Forelimb muscle (tissue), 1 donor: ENCODE data around the gene MRPL53. TPM values are rescaled to one million over a fixed set of nuclear protein-coding genes. Genes with fewer than 3 reads are reported as not detected.

Experiments used
- DNase-seq: peaks from one replicate; pipeline ENCODE4 v3.0.0-alpha.2; 2013; ENCODE audit warnings: low read depth
- polyA plus RNA-seq: library from polyadenylated mRNA; unstranded; fragments of 120-200 nt; gene quantifications from one replicate; pipeline ENCODE4 v1.2.1, GENCODE V29; 2013; ENCODE audit not compliant: insufficient read length

MRPL53 gene
- polyA plus RNA-seq, 1 donor = 66.9 TPM

GRCh38 chr2:74429487-74430451, 42.7 kb downstream of the MRPL53 start:
- DNase-seq = no peak

- DNase-seq = no peak
Observed at GRCh38 chr2:74428675-74429074, 43.8 kb downstream of the MRPL53 start.

- no peak for DNase-seq
Observed at GRCh38 chr2:74427551-74427950, 44.9 kb downstream of the MRPL53 start.

GRCh38 chr2:74426181-74426758, 46.2 kb downstream of the MRPL53 start:
- no peak for DNase-seq

DNA sequence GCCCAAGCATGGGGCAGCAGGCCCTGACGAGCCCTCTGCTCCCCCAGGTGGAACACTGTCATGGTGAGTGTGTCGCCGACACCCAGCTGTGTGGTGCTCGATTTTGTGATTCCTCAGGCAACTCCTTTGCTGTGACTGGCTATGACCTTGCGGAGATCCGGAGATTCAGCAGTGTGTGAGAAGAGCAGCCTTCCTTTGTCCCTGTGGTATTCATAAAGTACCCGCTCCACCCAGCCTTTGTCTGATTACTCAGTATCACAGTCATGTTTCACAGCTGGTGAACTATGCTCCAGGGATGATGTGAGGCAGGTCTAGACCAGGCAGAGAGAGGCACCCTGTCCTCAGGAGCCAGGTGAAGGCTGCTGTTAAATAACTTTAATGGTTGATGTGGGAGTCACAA, 47.0 kb downstream of the MRPL53 start:
- no peak for DNase-seq

DNA sequence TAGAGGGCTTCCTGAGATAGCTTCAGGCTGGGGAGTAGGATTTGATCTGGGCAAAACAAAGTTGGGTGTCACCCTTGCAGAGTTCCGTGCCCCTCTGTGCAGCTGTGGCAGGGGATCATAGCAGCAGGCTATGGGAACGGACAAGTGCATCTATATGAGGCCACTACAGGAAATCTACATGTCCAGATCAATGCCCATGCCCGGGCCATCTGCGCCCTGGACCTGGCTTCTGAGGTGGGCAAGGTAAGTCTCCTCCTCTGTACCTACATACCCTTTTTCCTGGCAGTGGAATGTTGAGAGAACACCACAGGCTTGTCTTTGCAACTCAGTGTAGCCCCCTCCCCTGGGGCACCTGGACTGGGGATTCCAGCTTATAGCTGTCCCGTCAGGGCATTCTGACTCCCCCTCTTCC, 47.5 kb downstream of the MRPL53 start:
- DNase-seq = no peak

DNA sequence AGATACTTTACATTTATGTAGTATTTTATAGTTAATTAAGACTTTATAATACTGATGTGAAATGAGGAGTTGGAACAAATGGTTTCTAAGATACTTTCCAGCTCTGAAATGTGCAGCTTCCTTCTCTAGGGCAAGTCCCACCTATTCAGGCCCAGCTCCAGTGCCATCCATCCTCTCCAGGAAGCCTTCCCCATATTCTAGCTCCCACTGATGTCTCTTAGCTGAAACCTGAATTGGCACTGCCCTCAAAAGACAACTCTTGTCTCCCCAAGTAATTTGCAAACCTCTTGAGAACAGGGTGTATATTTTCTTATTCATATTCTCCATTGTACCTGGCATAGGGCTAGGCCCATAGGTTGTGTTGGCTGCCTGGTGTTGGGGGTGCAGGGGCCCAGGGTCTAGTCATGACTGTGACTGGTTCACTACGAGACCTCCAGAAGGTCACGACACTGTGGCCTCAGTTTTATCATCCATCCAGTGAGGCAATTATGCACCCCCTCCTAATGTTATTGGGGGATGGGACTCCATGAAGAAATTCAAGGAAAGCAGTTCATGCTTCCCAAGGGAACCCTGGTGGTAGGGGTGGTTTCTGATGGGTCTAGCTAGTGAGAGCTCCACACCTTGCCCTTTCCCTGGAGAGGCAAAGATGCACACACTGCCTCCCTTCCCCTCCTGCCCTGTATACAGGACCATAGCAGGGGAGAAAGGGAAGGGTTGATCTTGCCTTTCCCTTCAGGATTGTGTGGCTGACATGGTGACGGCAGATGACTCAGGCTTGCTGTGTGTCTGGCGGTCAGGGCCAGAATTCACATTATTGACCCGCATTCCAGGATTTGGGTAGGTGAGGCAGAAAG, 48.1 kb downstream of the MRPL53 start:
- DNase-seq = no peak

GRCh38 chr2:74423231-74424095, 49.0 kb downstream of the MRPL53 start:
- DNase-seq = no peak

Other genes with a start within 250 kb of the MRPL53 start
- 2.0 TPM for gene SLC4A5, start 129.3 kb downstream of the MRPL53 start, polyA plus RNA-seq
- gene DCTN1, start 92.4 kb downstream of the MRPL53 start, polyA plus RNA-seq = 98.0 TPM
- gene C2orf81, start 51.1 kb downstream of the MRPL53 start, polyA plus RNA-seq = 2.2 TPM
- gene WDR54, start 51.0 kb downstream of the MRPL53 start, polyA plus RNA-seq = 8.7 TPM
- gene RTKN, start 30.7 kb downstream of the MRPL53 start, polyA plus RNA-seq = 50.9 TPM
- gene INO80B, start 17.6 kb downstream of the MRPL53 start, polyA plus RNA-seq = 19.0 TPM
- gene WBP1, start 14.2 kb downstream of the MRPL53 start, polyA plus RNA-seq = 57.6 TPM
- 30.4 TPM for gene MOGS, start 7.3 kb downstream of the MRPL53 start, polyA plus RNA-seq
- gene CCDC142, start 10.3 kb upstream of the MRPL53 start, polyA plus RNA-seq = 9.9 TPM
- gene TTC31, start 10.4 kb upstream of the MRPL53 start, polyA plus RNA-seq = 18.3 TPM
- gene LBX2, start 26.9 kb upstream of the MRPL53 start, polyA plus RNA-seq = 1.2 TPM
- 14.1 TPM for gene PCGF1, start 35.0 kb upstream of the MRPL53 start, polyA plus RNA-seq
- not detected for gene TLX2, start 41.8 kb upstream of the MRPL53 start, polyA plus RNA-seq
- gene DQX1, start 53.6 kb upstream of the MRPL53 start, polyA plus RNA-seq = 0.14 TPM
- gene AUP1, start 57.0 kb upstream of the MRPL53 start, polyA plus RNA-seq = 60.5 TPM
- 28.8 TPM for gene HTRA2, start 57.3 kb upstream of the MRPL53 start, polyA plus RNA-seq
- gene LOXL3, start 81.3 kb upstream of the MRPL53 start, polyA plus RNA-seq = 8.7 TPM
- 5.5 TPM for gene DOK1, start 82.0 kb upstream of the MRPL53 start, polyA plus RNA-seq
- 0.14 TPM for gene M1AP, start 175.7 kb upstream of the MRPL53 start, polyA plus RNA-seq
- gene SEMA4F, start 181.6 kb upstream of the MRPL53 start, polyA plus RNA-seq = 2.1 TPM